ENCODE measurements around the gene CREB3L2. TPM values are rescaled to one million over a fixed set of nuclear protein-coding genes. Genes with fewer than 3 reads are reported as not detected.
"Not testable (repeated sequence)": the region's sequence is repeated elsewhere in the genome, so short reads cannot be mapped to it uniquely, and the experiment has no call there.

CREB3L2 gene
- total RNA-seq, 1 experiment from 2014 or later, result 11.4 TPM

DNA sequence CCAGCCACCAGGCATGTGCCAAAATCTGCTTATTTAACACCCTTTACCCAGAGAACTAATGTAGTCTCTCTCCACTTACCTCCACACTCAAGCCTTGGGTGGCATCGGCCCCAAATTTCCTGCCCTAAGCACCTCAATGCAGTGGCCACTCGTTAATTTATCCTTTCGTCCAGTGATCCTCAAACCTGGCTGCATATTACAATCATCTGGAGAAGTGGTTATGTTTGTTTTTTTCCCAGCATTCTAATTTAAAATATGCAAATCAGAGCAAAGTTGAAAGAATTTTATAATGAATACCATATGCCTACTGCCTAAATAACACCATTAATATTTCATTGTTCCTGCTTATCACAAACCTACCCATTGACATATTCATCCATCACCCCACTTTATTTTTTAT lies 25.7 kb downstream of the CREB3L2 start:
- H3K36me3 ChIP-seq (replicated peaks; ENCODE audit: control insufficient read depth, insufficient read depth, low read length), result no peaks in the 10 kb centered on the region
- H3K27me3 ChIP-seq (ENCODE audit: control insufficient read depth, insufficient read depth, low read length), result no peaks in the 10 kb centered on the region
- no peak for DNase-seq
- H3K4me3 ChIP-seq (ENCODE audit: insufficient read depth, low read depth, low read length), result no peak overlapping the region

DNA sequence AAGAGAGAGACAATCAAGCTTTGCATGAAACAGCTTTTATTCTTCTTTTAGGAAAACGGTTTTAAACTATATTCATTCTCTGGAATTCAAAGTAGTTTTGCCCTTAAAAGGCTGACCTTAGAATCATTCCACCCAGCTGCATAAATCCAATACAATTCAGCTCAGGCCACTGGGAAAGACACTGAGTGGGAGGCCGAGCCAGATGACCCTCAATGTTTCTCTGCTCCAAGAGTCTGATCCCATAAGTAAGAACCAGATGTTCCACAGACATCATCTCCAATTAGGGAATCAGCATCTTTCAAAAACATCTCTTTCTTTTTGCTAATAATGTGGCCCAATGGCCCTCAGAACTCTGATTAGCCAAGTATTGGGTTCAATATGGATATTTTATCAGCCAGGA lies 26.1 kb downstream of the CREB3L2 start:
- H3K27me3 ChIP-seq (ENCODE audit: control insufficient read depth, insufficient read depth, low read length), result no peaks in the 10 kb centered on the region
- no peaks in the 10 kb centered on the region for H3K36me3 ChIP-seq (replicated peaks; ENCODE audit: control insufficient read depth, insufficient read depth, low read length)
- H3K4me3 ChIP-seq (ENCODE audit: insufficient read depth, low read depth, low read length), result no peak overlapping the region
- DNase-seq, result no peak

- H3K4me3 ChIP-seq (ENCODE audit: insufficient read depth, low read depth, low read length), result no peak overlapping the region
- no peak for DNase-seq
- no peaks in the 10 kb centered on the region for H3K36me3 ChIP-seq (replicated peaks; ENCODE audit: control insufficient read depth, insufficient read depth, low read length)
- H3K27me3 ChIP-seq (ENCODE audit: control insufficient read depth, insufficient read depth, low read length), result no peaks in the 10 kb centered on the region
These were observed 26.7 kb downstream of the CREB3L2 start for GRCh38 chr7:137975221-137975620.

DNA sequence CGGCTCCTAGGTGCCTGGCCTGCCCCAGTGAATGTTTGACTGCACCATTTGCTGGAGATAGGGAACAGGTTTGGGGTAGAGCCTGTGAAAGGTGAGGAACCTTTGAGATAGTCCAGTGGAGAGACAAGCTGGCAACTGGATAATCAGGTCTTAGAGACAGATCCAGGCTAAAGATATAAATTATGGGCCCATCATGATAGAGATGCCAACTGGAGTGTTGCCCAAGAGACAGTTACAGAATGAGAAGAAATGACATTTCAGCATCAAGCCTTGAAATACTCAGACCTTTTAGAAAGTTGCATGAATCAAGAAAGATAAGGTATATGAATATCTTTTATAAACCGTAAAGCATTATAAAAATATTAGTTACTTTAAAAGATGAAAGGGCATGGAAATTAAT lies 27.1 kb downstream of the CREB3L2 start:
- DNase-seq, result no peak
- H3K36me3 ChIP-seq (replicated peaks; ENCODE audit: control insufficient read depth, insufficient read depth, low read length), result no peaks in the 10 kb centered on the region
- no peak overlapping the region for H3K4me3 ChIP-seq (ENCODE audit: insufficient read depth, low read depth, low read length)

DNA sequence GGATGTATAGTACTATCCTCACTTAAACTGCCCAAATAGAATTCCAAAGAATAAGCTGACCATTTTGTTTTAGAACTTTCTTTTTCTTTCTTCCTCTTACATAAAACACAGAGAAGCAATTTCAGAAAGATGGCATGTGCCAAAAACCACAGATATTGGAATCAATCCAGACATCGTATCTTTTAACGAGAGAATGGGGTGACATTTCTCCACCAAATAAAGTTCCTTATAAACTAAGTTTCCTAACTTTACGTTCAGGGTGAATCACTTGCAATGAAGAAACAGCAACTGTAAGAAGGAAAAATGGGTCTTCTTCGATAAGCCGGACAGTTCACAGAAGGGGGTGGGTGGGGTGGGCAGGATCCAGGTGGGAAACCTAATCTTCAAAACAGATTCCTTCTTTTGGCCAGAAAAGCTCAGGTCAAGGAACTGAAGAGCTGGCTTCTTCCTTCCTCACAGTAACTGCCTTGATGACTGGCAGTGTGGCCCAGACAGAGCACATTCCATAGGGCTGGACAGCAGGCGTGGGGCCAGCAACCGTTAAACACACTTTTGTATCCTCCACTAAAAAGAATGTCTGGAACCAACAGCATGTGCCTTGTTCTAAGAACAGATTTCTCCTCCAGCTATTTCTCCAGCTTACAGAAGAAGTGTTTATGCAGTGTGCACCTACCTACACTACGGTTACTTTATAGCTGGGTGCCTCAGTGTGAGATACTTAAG lies 31.5 kb downstream of the CREB3L2 start:
- Histone ChIP-seq H3K27me3 (ENCODE audit: control insufficient read depth, insufficient read depth, low read length) (no peaks in the 10 kb centered on the region), H3K36me3 (replicated peaks; ENCODE audit: control insufficient read depth, insufficient read depth, low read length) (no peaks in the 10 kb centered on the region), H3K4me3 (ENCODE audit: insufficient read depth, low read depth, low read length) (no peak overlapping the region)
- DNase-seq, result no peak

More for the DNA sequence above, 27.1 kb downstream of the CREB3L2 start:
- no peaks in the 10 kb centered on the region for H3K27me3 ChIP-seq (ENCODE audit: control insufficient read depth, insufficient read depth, low read length)

DNA sequence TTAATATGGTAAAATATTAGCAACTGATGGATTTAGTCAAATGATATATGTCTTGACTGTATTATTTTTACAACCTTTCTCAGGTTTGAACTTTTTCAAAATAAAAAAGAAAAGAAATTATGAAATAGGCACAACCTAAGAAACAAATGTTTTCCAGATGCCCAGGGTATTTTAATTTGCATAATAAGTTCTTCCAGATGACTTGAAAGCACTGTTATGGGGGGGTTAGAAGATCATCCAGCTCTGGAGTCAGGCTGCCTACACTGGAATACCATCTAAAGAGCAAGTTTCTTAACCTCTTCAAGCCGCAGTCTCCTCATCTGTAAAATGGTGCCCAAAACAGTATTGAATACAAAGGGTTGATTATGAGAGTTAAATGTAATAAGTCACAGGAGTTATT lies 32.1 kb downstream of the CREB3L2 start:
- Histone ChIP-seq H3K4me3 (ENCODE audit: insufficient read depth, low read depth, low read length) (no peak overlapping the region), H3K27me3 (ENCODE audit: control insufficient read depth, insufficient read depth, low read length) (no peaks in the 10 kb centered on the region), H3K36me3 (replicated peaks; ENCODE audit: control insufficient read depth, insufficient read depth, low read length) (no peaks in the 10 kb centered on the region)
- DNase-seq, result no peak

DNA sequence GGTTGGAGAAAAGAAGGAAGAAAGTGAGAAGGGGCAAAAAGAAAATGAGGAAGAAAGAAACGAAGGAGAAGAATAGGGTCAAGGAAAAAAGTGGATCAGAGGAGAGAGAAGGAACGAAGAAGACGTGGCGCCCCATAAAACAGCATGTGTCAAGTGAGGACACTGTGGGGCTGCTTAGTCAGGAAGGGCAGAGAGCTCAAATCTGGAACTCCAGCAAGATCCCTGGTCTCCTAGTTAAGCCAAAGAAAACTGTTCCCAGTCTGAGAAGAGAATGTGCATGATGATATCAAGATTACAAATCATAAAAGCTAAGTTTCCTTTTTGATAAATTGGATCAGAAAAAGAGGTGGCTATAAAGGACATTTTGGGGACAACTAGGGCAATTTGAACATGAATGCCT lies 33.0 kb downstream of the CREB3L2 start:
- Histone ChIP-seq H3K4me3 (ENCODE audit: insufficient read depth, low read depth, low read length) (no peak overlapping the region), H3K27me3 (ENCODE audit: control insufficient read depth, insufficient read depth, low read length) (no peaks in the 10 kb centered on the region), H3K36me3 (replicated peaks; ENCODE audit: control insufficient read depth, insufficient read depth, low read length) (no peaks in the 10 kb centered on the region)
- no peak for DNase-seq

DNA sequence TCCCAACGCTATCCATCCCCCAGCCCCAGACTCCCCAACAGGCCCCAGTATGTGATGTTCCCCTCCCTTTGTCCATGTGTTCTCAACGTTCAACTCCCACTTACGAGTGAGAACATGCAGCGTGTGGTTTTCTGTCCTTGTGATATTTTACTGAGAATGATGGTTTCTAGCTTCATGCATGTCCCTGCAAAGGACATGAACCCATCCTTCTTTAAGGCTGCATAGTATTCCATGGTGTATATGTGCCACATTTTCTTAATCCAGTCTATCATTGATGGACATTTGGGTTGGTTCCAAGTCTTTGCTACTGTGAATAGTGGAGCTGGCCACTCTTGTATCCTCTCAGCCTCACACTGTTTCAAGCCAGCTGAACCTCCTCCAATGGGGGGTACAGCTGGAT lies 33.5 kb downstream of the CREB3L2 start:
- not testable (repeated sequence) for H3K4me3 ChIP-seq (ENCODE audit: insufficient read depth, low read depth, low read length); H3K36me3 ChIP-seq (replicated peaks; ENCODE audit: control insufficient read depth, insufficient read depth, low read length); DNase-seq; H3K27me3 ChIP-seq (ENCODE audit: control insufficient read depth, insufficient read depth, low read length)

- Histone ChIP-seq H3K36me3 (replicated peaks; ENCODE audit: control insufficient read depth, insufficient read depth, low read length) (no peaks in the 10 kb centered on the region; the same call in 1 of the 2 replicates), H3K27me3 (ENCODE audit: control insufficient read depth, insufficient read depth, low read length) (no peaks in the 10 kb centered on the region), H3K4me3 (ENCODE audit: insufficient read depth, low read depth, low read length) (no peak overlapping the region)
- DNase-seq, result peak; percentile 49
These were observed 34.5 kb downstream of the CREB3L2 start for GRCh38 chr7:137967143-137968018.

DNA sequence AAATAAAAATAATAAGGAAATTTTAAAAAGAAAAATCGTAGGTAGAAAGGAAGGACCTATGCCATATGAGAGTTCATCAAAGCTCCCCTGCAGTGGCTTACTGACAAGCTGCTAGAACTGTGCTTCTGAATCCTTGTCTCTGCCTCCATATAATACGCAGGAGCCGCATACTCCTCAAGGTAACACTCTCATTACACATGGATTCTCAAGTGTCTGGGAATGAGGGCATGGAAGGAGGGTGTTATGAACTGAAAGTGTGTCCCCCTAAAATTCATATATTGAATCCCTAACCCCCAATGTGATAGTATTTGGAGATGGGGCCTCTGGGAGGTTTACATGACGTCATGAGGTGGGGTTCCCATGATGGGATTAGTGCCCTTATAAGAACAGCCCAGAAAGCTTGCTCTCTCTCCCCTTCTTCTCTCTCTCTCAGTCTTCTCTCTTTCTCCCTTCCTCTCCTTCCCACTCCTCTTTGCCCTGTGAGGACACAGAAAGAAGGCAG lies 35.2 kb downstream of the CREB3L2 start:
- Histone ChIP-seq H3K36me3 (replicated peaks; ENCODE audit: control insufficient read depth, insufficient read depth, low read length) (no peaks in the 10 kb centered on the region; the same call in 1 of the 2 replicates), H3K4me3 (ENCODE audit: insufficient read depth, low read depth, low read length) (no peak overlapping the region), H3K27me3 (ENCODE audit: control insufficient read depth, insufficient read depth, low read length) (no peaks in the 10 kb centered on the region)
- DNase-seq, result no peak

DNA sequence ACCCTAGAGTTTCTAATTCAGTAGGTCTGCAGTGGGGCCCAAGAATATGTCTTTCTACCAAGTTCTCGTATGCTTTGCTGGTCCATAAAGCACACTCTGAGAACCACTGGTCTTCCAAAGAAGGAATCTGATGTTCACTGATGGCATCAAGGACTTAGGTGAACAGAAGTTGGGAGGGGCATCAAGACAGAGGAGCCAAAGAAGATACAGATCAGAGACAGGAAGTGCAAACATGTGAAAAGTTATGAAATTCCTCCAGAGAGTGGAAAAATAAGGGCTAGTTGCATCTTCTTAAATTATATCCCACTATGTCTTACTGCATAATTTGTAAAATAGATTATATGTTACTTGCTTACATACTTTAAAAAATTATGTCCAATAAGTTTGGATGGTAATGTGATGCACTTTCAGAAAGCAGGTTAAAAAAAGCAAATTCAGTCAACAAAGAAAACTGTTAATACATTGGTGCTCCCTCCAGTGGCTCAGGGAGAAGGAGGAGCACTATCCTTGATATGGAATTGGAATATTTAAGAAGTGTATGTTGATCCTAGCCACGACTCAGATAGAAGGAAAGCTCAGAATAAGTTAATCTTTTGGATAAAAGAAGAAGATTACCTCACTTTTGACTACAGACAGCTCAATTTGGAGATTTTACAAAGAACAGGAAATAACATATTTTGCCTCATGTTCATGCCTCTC lies 35.8 kb downstream of the CREB3L2 start:
- DNase-seq, result no peak
- no peak overlapping the region for H3K4me3 ChIP-seq (ENCODE audit: insufficient read depth, low read depth, low read length)

DNA sequence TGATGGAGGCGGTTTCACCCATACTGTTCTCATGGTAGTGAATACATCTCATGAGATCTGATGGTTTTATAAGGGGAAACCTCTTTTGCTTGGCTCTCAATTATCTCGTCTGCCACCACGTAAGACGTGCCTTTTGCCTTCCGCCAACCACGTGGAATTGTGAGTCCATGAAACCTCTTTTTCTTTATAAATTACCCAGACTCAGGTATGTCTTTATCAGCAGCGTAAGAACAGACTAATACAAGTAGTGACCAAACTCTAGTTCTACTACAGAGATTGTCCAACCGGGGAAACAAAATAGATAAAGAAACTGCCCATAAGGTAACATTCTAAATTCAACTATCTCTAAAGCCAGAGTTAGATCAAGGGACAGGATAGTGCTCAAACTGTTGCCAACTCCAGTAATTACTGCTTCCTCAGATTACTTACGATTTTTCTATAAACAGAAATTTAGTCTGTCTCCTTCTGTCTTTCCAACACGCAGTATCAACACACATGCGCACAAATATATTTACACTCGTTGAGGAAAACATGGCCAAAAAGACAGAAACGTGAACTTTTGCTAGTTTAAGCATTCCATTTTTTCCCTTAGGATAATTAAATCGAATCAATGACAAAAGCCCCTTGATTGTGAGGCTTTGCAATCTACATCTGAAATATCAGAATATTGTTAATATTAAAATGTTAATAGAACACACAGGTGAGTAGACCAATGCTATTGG lies 36.9 kb downstream of the CREB3L2 start:
- H3K36me3 ChIP-seq (replicated peaks; ENCODE audit: control insufficient read depth, insufficient read depth, low read length), result no peaks in the 10 kb centered on the region; the same call in 1 of the 2 replicates
- H3K4me3 ChIP-seq (ENCODE audit: insufficient read depth, low read depth, low read length), result no peak overlapping the region
- DNase-seq, result no peak
- H3K27me3 ChIP-seq (ENCODE audit: control insufficient read depth, insufficient read depth, low read length), result no peaks in the 10 kb centered on the region

More for the DNA sequence above, 35.8 kb downstream of the CREB3L2 start:
- no peaks in the 10 kb centered on the region for H3K27me3 ChIP-seq (ENCODE audit: control insufficient read depth, insufficient read depth, low read length)
- no peaks in the 10 kb centered on the region; the same call in 1 of the 2 replicates for H3K36me3 ChIP-seq (replicated peaks; ENCODE audit: control insufficient read depth, insufficient read depth, low read length)

DNA sequence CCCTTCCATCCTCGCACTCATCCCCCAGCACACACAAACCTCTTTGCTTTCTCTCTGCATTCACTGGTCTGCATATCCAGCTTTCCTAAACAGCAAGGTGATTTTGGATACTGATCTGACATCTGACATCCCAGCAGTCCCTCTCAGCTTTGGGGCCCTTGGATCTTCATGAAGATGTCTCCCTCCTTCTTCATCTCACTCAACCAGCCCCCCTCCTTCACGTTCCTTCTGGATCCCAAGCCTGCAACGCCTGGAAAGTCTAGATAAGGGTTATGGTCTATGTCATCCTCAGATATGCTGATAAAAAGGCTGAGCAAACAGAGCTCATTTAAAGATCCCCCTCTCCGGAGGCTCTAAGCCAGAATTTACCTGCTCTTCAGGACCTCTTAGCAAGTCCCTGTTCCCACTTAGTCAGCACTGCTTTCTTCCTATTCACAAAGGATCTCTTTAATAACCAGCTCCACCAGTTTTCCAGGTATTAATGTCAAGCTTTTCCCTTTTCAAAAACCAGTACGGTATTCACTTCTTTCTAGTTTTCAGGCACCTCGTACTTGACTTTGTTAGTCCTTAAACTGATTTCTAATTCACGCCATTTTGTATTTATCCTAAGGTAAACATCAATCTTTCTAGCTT lies 38.9 kb downstream of the CREB3L2 start:
- Histone ChIP-seq H3K36me3 (replicated peaks; ENCODE audit: control insufficient read depth, insufficient read depth, low read length) (no peaks in the 10 kb centered on the region; the same call in 1 of the 2 replicates), H3K27me3 (ENCODE audit: control insufficient read depth, insufficient read depth, low read length) (no peaks in the 10 kb centered on the region), H3K4me3 (ENCODE audit: insufficient read depth, low read depth, low read length) (no peak overlapping the region)
- DNase-seq, result no peak

Data from H7 (cell line).